BLaER1 treated with 17β-estradiol and CSF1 and Interleukin-3, amounts not matched to agents 10 nM and 100 nM (cell line): Measurements from ENCODE around the gene UHRF1.

ENCODE experiments used
- H3K27ac ChIP-seq, 11 experiments: shearing (Covaris generic); formaldehyde crosslinking; 2 replicates each; pipeline ENCODE4 v1.8.1; 2022
- H3K27me3 ChIP-seq, 11 experiments: shearing (Covaris generic); formaldehyde crosslinking; 2 replicates each; pipeline ENCODE4 v1.8.1; 2022
- H3K36me3 ChIP-seq, 11 experiments: shearing (Covaris generic); formaldehyde crosslinking; 2 replicates each; pipeline ENCODE4 v1.8.1; 2022
- H3K4me1 ChIP-seq, 10 experiments: shearing (Covaris generic); formaldehyde crosslinking; 2 replicates each; pipeline ENCODE4 v1.8.1; 2022
- H3K4me2 ChIP-seq, 11 experiments: shearing (Covaris generic); formaldehyde crosslinking; 2 replicates each; pipeline ENCODE4 v1.8.1; 2022
- H3K4me3 ChIP-seq, 10 experiments: shearing (Covaris generic); formaldehyde crosslinking; 2 replicates each; pipeline ENCODE4 v1.8.1; 2022
- H3K9ac ChIP-seq, 11 experiments: shearing (Covaris generic); formaldehyde crosslinking; 2 replicates each; pipeline ENCODE4 v1.8.1; 2022
- H3K9me3 ChIP-seq, 11 experiments: shearing (Covaris generic); formaldehyde crosslinking; replicated peaks in 1 of 11; 2 replicates each; pipeline ENCODE4 v1.8.1; 2022
- H4K20me1 ChIP-seq, 11 experiments: shearing (Covaris generic); formaldehyde crosslinking; 2 replicates each; pipeline ENCODE4 v1.8.1; 2022
- Cebpa-rat ChIP-seq, 11 experiments: shearing (Covaris generic); IDR thresholded peaks; 2 replicates each; pipeline ENCODE4 v1.8.1; 2022

The UHRF1 gene

GRCh38 chr19:4906963-4907362 is 2.3 kb upstream of the UHRF1 start:
- Histone ChIP-seq H3K4me3 (no peak overlapping the region), H3K27ac (peak overlapping the region in 4 of 11 experiments; percentile 34 to 95 (median 68); a peak in 4 of 22 replicates), H3K27me3 (no peaks in the 10 kb centered on the region), H3K9ac (peak overlapping the region in 3 of 11 experiments; percentile 2 to 35 (median 32); a peak in 4 of 22 replicates), H4K20me1 (peaks cover 8 to 45% (median 14%) of the 10 kb centered on the region in 11 experiments; a peak in 21 of 22 replicates), H3K4me1 (peaks cover 24 to 65% (median 51%) of the 10 kb centered on the region in 10 experiments), H3K36me3 (peaks cover 0 to 19% (median 10%) of the 10 kb centered on the region in 11 experiments; a peak in 12 of 22 replicates), H3K4me2 (peak overlapping the region in 7 of 11 experiments; percentile 5 to 94 (median 30); a peak in 10 of 22 replicates), H3K9me3 (no peaks in the 10 kb centered on the region)
- no peak for TF ChIP-seq Cebpa-rat (IDR thresholded peaks at IDR 0.05)

GRCh38 chr19:4908360-4908759 is 941 bp upstream of the UHRF1 start:
- peak overlapping the region in 7 of 10 experiments; percentile 87 to 95 (median 89); a peak in 11 of 20 replicates for H3K4me3 ChIP-seq
- peak overlapping the region; percentile 87 to 100 (median 97) for H3K4me2 ChIP-seq
- no peaks in the 10 kb centered on the region for H3K27me3 ChIP-seq
- TF ChIP-seq Cebpa-rat (IDR thresholded peaks at IDR 0.05) = no peak
- H3K9me3 ChIP-seq = no peaks in the 10 kb centered on the region
- H3K27ac ChIP-seq = peak overlapping the region in 8 of 11 experiments; percentile 93 to 97 (median 96); a peak in 17 of 22 replicates
- H4K20me1 ChIP-seq = peaks cover 22 to 55% (median 28%) of the 10 kb centered on the region in 11 experiments
- H3K9ac ChIP-seq = peak overlapping the region; percentile 76 to 99 (median 96); a peak in 19 of 22 replicates
- peaks cover 38 to 66% (median 56%) of the 10 kb centered on the region in 10 experiments for H3K4me1 ChIP-seq
- H3K36me3 ChIP-seq = peaks cover 0 to 33% (median 24%) of the 10 kb centered on the region in 11 experiments; a peak in 17 of 22 replicates

- Histone ChIP-seq H3K4me3 (peak overlapping the region; percentile 67 to 95 (median 88)), H3K36me3 (peaks cover 0 to 37% (median 28%) of the 10 kb centered on the region in 11 experiments; a peak in 17 of 22 replicates), H4K20me1 (peaks cover 26 to 59% (median 32%) of the 10 kb centered on the region in 11 experiments), H3K27ac (peak overlapping the region in 9 of 11 experiments; percentile 82 to 97 (median 95); a peak in 18 of 22 replicates), H3K27me3 (no peaks in the 10 kb centered on the region), H3K9me3 (no peaks in the 10 kb centered on the region), H3K4me1 (peaks cover 42 to 66% (median 59%) of the 10 kb centered on the region in 10 experiments), H3K4me2 (peak overlapping the region; percentile 87 to 100 (median 97)), H3K9ac (peak overlapping the region; percentile 76 to 99 (median 96); a peak in 20 of 22 replicates)
- no peak for TF ChIP-seq Cebpa-rat (IDR thresholded peaks at IDR 0.05)
Measured at GRCh38 chr19:4908781-4909155, 533 bp upstream of the UHRF1 start.

- H4K20me1 ChIP-seq = peaks cover 27 to 71% (median 45%) of the 10 kb centered on the region in 11 experiments
- H3K36me3 ChIP-seq = peaks cover 0 to 50% (median 41%) of the 10 kb centered on the region in 11 experiments; a peak in 17 of 22 replicates
- H3K4me1 ChIP-seq = peaks cover 54 to 76% (median 70%) of the 10 kb centered on the region in 10 experiments
- peak overlapping the region; percentile 76 to 99 (median 96) for H3K9ac ChIP-seq
- H3K9me3 ChIP-seq = no peaks in the 10 kb centered on the region
- peak overlapping the region in 10 of 11 experiments; percentile 58 to 97 (median 94); a peak in 20 of 22 replicates for H3K27ac ChIP-seq
- no peak for TF ChIP-seq Cebpa-rat (IDR thresholded peaks at IDR 0.05)
- peak overlapping the region; percentile 67 to 95 (median 88) for H3K4me3 ChIP-seq
- no peaks in the 10 kb centered on the region for H3K27me3 ChIP-seq
- peak overlapping the region; percentile 87 to 100 (median 98) for H3K4me2 ChIP-seq
Measured at GRCh38 chr19:4909897-4910593, 744 bp downstream of the UHRF1 start.

GRCh38 chr19:4910594-4911281 is 1.4 kb downstream of the UHRF1 start:
- peaks cover 0 to 57% (median 48%) of the 10 kb centered on the region in 11 experiments; a peak in 17 of 22 replicates for H3K36me3 ChIP-seq
- no peak for TF ChIP-seq Cebpa-rat (IDR thresholded peaks at IDR 0.05)

GRCh38 chr19:4911314-4911713 is 2.0 kb downstream of the UHRF1 start:
- H3K4me1 ChIP-seq = peaks cover 61 to 83% (median 74%) of the 10 kb centered on the region in 10 experiments

More at GRCh38 chr19:4910594-4911281, 1.4 kb downstream of the UHRF1 start:
- Histone ChIP-seq H4K20me1 (peaks cover 27 to 71% (median 52%) of the 10 kb centered on the region in 11 experiments), H3K4me3 (peak overlapping the region; percentile 67 to 95 (median 88)), H3K4me1 (peaks cover 57 to 83% (median 74%) of the 10 kb centered on the region in 10 experiments), H3K9ac (peak overlapping the region; percentile 76 to 99 (median 96)), H3K27me3 (no peaks in the 10 kb centered on the region), H3K27ac (peak overlapping the region; percentile 20 to 97 (median 94); a peak in 21 of 22 replicates), H3K4me2 (peak overlapping the region; percentile 87 to 100 (median 98)), H3K9me3 (no peaks in the 10 kb centered on the region)

GRCh38 chr19:4911786-4912672 is 2.7 kb downstream of the UHRF1 start:
- Histone ChIP-seq H3K27ac (peak overlapping the region; percentile 20 to 97 (median 94); a peak in 21 of 22 replicates), H3K36me3 (peaks cover 0 to 70% (median 58%) of the 10 kb centered on the region in 11 experiments; a peak in 17 of 22 replicates), H3K4me3 (peak overlapping the region; percentile 67 to 95 (median 88))

More at GRCh38 chr19:4911314-4911713, 2.0 kb downstream of the UHRF1 start:
- Histone ChIP-seq H3K27me3 (no peaks in the 10 kb centered on the region), H3K27ac (peak overlapping the region; percentile 20 to 97 (median 94); a peak in 21 of 22 replicates), H3K9me3 (no peaks in the 10 kb centered on the region), H3K4me3 (peak overlapping the region; percentile 67 to 95 (median 88)), H4K20me1 (peaks cover 27 to 70% (median 57%) of the 10 kb centered on the region in 11 experiments), H3K4me2 (peak overlapping the region; percentile 87 to 100 (median 98)), H3K9ac (peak overlapping the region; percentile 76 to 99 (median 96)), H3K36me3 (peaks cover 0 to 63% (median 53%) of the 10 kb centered on the region in 11 experiments; a peak in 17 of 22 replicates)
- TF ChIP-seq Cebpa-rat (IDR thresholded peaks at IDR 0.05) = no peak

More at GRCh38 chr19:4911786-4912672, 2.7 kb downstream of the UHRF1 start:
- Histone ChIP-seq H4K20me1 (peaks cover 27 to 77% (median 63%) of the 10 kb centered on the region in 11 experiments), H3K9ac (peak overlapping the region; percentile 76 to 99 (median 96)), H3K4me1 (peaks cover 61 to 85% (median 74%) of the 10 kb centered on the region in 10 experiments), H3K4me2 (peak overlapping the region; percentile 87 to 100 (median 98)), H3K9me3 (no peaks in the 10 kb centered on the region), H3K27me3 (no peaks in the 10 kb centered on the region)
- no peak for TF ChIP-seq Cebpa-rat (IDR thresholded peaks at IDR 0.05)
